Liver (tissue), 9 donors: ENCODE measurements around the gene PLSCR3. TPM values are rescaled to one million over a fixed set of nuclear protein-coding genes. Genes with fewer than 3 reads are reported as not detected.

Experiments
- DNase-seq: peaks from one replicate; pipeline ENCODE4 v3.0.0-alpha.2; 2017; ENCODE audit warnings: low spot score
- H3K27ac ChIP-seq, 2 donors: one replicate each; pipeline ENCODE4 v1.7.0; 2013; ENCODE audit warnings: inconsistent platforms in 2 of 2, low read length in 2 of 2, control low read depth in 1 of 2, low read depth in 1 of 2, mild to moderate bottlenecking in 1 of 2
- H3K27me3 ChIP-seq, 4 donors: one replicate each; pipeline versions ENCODE4 v1.6.1 to v1.7.0; 2013; ENCODE audit warnings: low read length in 3 of 4, inconsistent platforms in 1 of 4, mild to moderate bottlenecking in 1 of 4, moderate library complexity in 1 of 4; ENCODE audit not compliant: control insufficient read depth in 4 of 4, insufficient read depth in 4 of 4
- H3K36me3 ChIP-seq, 4 donors: one replicate each; pipeline versions ENCODE4 v1.6.1 to v1.7.0; 2013; ENCODE audit warnings: low read length in 3 of 4, mild to moderate bottlenecking in 3 of 4, low read depth in 1 of 4, moderate library complexity in 1 of 4; ENCODE audit not compliant: control insufficient read depth in 4 of 4, insufficient read depth in 3 of 4
- H3K4me1 ChIP-seq, 4 donors: one replicate each; pipeline versions ENCODE4 v1.6.1 to v1.7.0; 2013; ENCODE audit warnings: low read length in 3 of 4, mild to moderate bottlenecking in 3 of 4, moderate library complexity in 1 of 4; ENCODE audit not compliant: control insufficient read depth in 4 of 4, insufficient read depth in 4 of 4
- H3K4me3 ChIP-seq, 3 donors: one replicate each; pipeline versions ENCODE4 v1.6.1 to v1.7.0; 2013; ENCODE audit warnings: low read length in 3 of 3, control low read depth in 1 of 3, low read depth in 1 of 3, mild to moderate bottlenecking in 1 of 3
- H3K9ac ChIP-seq, 2 donors: one replicate each; pipeline ENCODE4 v1.7.0; 2013; ENCODE audit warnings: low read length in 2 of 2, mild to moderate bottlenecking in 2 of 2, moderate library complexity in 2 of 2, control low read depth in 1 of 2, low read depth in 1 of 2
- H3K9me3 ChIP-seq, 4 donors: one replicate each; pipeline versions ENCODE4 v1.6.1 to v1.7.0; 2013; ENCODE audit warnings: low read length in 3 of 4; ENCODE audit not compliant: control insufficient read depth in 4 of 4
- EGR1 ChIP-seq, 2 donors: IDR thresholded peaks; 2 replicates each; pipeline ENCODE4 v1.6.1; 2016 to 2018; ENCODE audit warnings: antibody characterized with exemption in 2 of 2, low read depth in 2 of 2
- FOXA1 ChIP-seq: IDR thresholded peaks from 2 replicates; pipeline ENCODE4 v1.6.1; 2016; ENCODE audit warnings: antibody characterized with exemption
- FOXA2 ChIP-seq: IDR thresholded peaks from 2 replicates; pipeline ENCODE4 v1.6.1; 2016; ENCODE audit warnings: antibody characterized with exemption
- GABPA ChIP-seq, 2 donors: IDR thresholded peaks in 1 of 2; conservative IDR thresholded peaks in 1 of 2; 2 replicates each; pipeline ENCODE4 v1.6.1; 2016; ENCODE audit warnings: antibody characterized with exemption in 2 of 2, mild to moderate bottlenecking in 1 of 2, moderate library complexity in 1 of 2
- HNF4A ChIP-seq, 2 donors: conservative IDR thresholded peaks; 2 replicates each; pipeline ENCODE4 v1.6.1; 2016; ENCODE audit warnings: antibody characterized with exemption in 2 of 2, mild to moderate bottlenecking in 2 of 2
- HNF4G ChIP-seq: IDR thresholded peaks from 2 replicates; pipeline ENCODE4 v1.6.1; 2016; ENCODE audit warnings: antibody characterized with exemption
- JUND ChIP-seq, 2 donors: IDR thresholded peaks; 2 replicates each; pipeline ENCODE4 v1.6.1; 2016; ENCODE audit warnings: antibody characterized with exemption in 2 of 2
- NR2F2 ChIP-seq: IDR thresholded peaks from 2 replicates; pipeline ENCODE4 v1.6.1; 2016; ENCODE audit warnings: antibody characterized with exemption
- RAD21 ChIP-seq, 2 donors: IDR thresholded peaks; 2 replicates each; pipeline ENCODE4 v1.6.1; 2016; ENCODE audit warnings: antibody characterized with exemption in 2 of 2, mild to moderate bottlenecking in 2 of 2
- RXRA ChIP-seq, 2 donors: IDR thresholded peaks; 2 replicates each; pipeline ENCODE4 v1.6.1; 2017 to 2018; ENCODE audit warnings: antibody characterized with exemption in 2 of 2, mild to moderate bottlenecking in 1 of 2
- TAF1 ChIP-seq: conservative IDR thresholded peaks from 2 replicates; pipeline ENCODE4 v1.6.1; 2016; ENCODE audit warnings: antibody characterized with exemption, mild to moderate bottlenecking
- YY1 ChIP-seq: IDR thresholded peaks from 2 replicates; pipeline ENCODE4 v1.6.1; 2016; ENCODE audit warnings: antibody characterized with exemption, mild to moderate bottlenecking
- WGBS: extraction: QIAGEN DNeasy Blood & Tissue Kit; methylation state at CpG from one replicate; pipeline ENCODE4 v1.1.7; 2013; 5-methylcytosine and 5-hydroxymethylcytosine counted together
- polyA plus RNA-seq, 2 donors: library from polyadenylated mRNA; stranded (reverse) in 1 of 2; unstranded in 1 of 2; fragments of 200-250 nt in 1 of 2; fragments of >200 nt in 1 of 2; fragmentation: Nextera tagmentation in 1 of 2; extraction: Ambion mirVana in 1 of 2; gene quantifications; one replicate each; pipeline versions ENCODE4 v1.2.1 to v1.2.3, GENCODE V29; 2013 to 2015
- total RNA-seq, 2 donors: library from RNA; depleted of rRNA; stranded (reverse); fragments of >200 nt; gene quantifications; one replicate each; pipeline ENCODE4 v1.2.3, GENCODE V29; 2014
- TF ChIP-seq, protein P1 (sequence below): IDR thresholded peaks from 2 replicates; pipeline ENCODE4 v1.6.1; 2016; ENCODE audit warnings: antibody characterized with exemption
- TF ChIP-seq, protein P2 (sequence below): IDR thresholded peaks from 2 replicates; pipeline ENCODE4 v1.6.1; 2016; ENCODE audit warnings: antibody characterized with exemption, mild to moderate bottlenecking
- TF ChIP-seq, protein P3 (sequence below): IDR thresholded peaks from 2 replicates; pipeline ENCODE4 v1.6.1; 2016; ENCODE audit warnings: antibody characterized with exemption
- TF ChIP-seq, protein P4 (sequence below): fragments of 150-350 bp; IDR thresholded peaks from 2 replicates; pipeline ENCODE4 v1.5.1; 2017; ENCODE audit warnings: improper control_type of control experiment, low read depth, low read length; ENCODE audit not compliant: missing input control
- donor health status: healthy.
- donor health status: healthy.
- donor health status: healthy.
- donor health status: healthy.
- donor health status: healthy.

Gene PLSCR3
- total and polyA plus RNA-seq, 4 donors: 2.8 to 10.9 (median 4.1) TPM

DNA sequence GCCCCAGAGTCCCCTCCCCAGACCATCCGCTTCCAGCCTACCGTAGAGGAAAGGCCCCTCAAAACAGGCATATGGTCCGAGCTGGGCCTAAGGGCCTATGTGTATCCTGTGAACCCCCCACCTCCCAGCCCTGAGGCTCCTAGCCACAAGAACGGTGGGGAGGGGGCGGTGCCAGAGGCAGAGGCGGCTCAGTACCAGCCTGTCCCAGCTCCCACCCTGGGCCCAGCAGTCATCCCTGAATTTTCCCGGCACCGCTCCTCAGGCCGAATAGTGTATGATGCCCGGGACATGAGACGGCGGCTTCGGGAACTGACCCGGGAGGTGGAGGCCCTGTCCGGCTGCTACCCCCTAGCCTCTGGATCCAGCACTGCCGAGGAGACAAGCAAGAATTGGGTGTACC, 26.9 kb upstream of the PLSCR3 start:
- no peaks in the 10 kb centered on the region for H3K9me3 ChIP-seq
- H3K4me3 ChIP-seq: no peak overlapping the region
- no peaks in the 10 kb centered on the region for H3K27me3 ChIP-seq
- no peaks in the 10 kb centered on the region for H3K4me1 ChIP-seq
- DNase-seq: no peak
- no peak overlapping the region for H3K9ac ChIP-seq
- 95% methylated on average over 16 of the region's 16 CpGs for WGBS
- TF ChIP-seq RAD21 (IDR thresholded peaks at IDR 0.05) (no peak), JUND (IDR thresholded peaks at IDR 0.05) (no peak), GABPA (IDR thresholded peaks at IDR 0.05 in 1 of 2, conservative IDR thresholded peaks at IDR 0.05 in 1 of 2) (no peak), HNF4A (conservative IDR thresholded peaks at IDR 0.05) (no peak), TAF1 (no peak), FOXA1 (no peak), HNF4G (no peak), FOXA2 (no peak), EGR1 (IDR thresholded peaks at IDR 0.05; ENCODE audit: low read depth in 2 of 2) (no peak)
- TF ChIP-seq, protein P1, sequence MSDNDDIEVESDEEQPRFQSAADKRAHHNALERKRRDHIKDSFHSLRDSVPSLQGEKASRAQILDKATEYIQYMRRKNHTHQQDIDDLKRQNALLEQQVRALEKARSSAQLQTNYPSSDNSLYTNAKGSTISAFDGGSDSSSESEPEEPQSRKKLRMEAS: no peak
- TF ChIP-seq, protein P2, sequence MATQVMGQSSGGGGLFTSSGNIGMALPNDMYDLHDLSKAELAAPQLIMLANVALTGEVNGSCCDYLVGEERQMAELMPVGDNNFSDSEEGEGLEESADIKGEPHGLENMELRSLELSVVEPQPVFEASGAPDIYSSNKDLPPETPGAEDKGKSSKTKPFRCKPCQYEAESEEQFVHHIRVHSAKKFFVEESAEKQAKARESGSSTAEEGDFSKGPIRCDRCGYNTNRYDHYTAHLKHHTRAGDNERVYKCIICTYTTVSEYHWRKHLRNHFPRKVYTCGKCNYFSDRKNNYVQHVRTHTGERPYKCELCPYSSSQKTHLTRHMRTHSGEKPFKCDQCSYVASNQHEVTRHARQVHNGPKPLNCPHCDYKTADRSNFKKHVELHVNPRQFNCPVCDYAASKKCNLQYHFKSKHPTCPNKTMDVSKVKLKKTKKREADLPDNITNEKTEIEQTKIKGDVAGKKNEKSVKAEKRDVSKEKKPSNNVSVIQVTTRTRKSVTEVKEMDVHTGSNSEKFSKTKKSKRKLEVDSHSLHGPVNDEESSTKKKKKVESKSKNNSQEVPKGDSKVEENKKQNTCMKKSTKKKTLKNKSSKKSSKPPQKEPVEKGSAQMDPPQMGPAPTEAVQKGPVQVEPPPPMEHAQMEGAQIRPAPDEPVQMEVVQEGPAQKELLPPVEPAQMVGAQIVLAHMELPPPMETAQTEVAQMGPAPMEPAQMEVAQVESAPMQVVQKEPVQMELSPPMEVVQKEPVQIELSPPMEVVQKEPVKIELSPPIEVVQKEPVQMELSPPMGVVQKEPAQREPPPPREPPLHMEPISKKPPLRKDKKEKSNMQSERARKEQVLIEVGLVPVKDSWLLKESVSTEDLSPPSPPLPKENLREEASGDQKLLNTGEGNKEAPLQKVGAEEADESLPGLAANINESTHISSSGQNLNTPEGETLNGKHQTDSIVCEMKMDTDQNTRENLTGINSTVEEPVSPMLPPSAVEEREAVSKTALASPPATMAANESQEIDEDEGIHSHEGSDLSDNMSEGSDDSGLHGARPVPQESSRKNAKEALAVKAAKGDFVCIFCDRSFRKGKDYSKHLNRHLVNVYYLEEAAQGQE: no peak
- TF ChIP-seq, protein P3, sequence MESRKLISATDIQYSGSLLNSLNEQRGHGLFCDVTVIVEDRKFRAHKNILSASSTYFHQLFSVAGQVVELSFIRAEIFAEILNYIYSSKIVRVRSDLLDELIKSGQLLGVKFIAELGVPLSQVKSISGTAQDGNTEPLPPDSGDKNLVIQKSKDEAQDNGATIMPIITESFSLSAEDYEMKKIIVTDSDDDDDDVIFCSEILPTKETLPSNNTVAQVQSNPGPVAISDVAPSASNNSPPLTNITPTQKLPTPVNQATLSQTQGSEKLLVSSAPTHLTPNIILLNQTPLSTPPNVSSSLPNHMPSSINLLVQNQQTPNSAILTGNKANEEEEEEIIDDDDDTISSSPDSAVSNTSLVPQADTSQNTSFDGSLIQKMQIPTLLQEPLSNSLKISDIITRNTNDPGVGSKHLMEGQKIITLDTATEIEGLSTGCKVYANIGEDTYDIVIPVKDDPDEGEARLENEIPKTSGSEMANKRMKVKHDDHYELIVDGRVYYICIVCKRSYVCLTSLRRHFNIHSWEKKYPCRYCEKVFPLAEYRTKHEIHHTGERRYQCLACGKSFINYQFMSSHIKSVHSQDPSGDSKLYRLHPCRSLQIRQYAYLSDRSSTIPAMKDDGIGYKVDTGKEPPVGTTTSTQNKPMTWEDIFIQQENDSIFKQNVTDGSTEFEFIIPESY: no peak
- no peaks in the 10 kb centered on the region for H3K36me3 ChIP-seq
- H3K27ac ChIP-seq: no peak overlapping the region

DNA sequence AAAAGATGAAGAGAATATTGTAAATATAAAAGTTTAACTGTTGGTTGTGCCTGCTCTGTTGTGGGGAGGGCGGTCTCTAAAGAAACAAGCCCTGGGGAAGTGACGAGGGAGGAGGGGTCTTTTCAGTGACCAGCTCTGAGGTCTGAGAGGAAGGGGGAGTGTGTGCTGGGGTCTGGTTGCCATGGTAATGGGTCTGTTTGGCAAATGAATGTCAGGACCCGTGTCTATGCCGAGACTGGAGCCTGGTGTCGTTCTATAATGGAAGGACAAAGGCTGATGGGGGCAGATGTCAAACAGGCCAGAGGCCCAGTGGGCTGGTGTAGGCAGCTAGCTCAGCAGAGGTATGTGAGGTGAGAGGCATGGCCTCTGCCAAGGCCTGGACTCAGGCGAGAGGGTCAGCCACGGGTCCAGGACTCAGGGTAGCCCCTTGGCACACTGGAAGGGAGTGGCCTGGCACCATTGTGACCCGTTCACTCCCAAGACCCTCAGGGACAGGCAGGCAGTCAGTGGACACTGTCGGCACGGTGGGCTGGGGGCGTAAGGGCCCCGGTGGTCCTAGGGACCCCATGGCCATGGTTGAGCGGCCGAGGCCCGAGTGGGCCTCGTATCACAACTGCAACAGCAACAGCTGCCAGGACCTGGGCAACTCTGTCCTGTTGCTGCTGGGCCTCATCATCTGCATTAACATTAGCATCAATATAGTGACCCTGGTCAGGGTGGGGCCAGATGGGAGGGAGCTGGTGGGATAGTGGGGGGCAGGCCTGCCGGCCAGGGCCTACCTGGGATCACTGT, 25.7 kb upstream of the PLSCR3 start, which contains the start of gene SPEM1:
SPEM1 (plus strand) TSS at position 506 of the 792 bp plus-strand sequence; CDS start at position 567, 61 bp downstream.
- DNase-seq: no peak
- 85% methylated on average over 17 of the region's 17 CpGs for WGBS
- TF ChIP-seq NR2F2 (no peak), JUND (IDR thresholded peaks at IDR 0.05) (no peak), RAD21 (IDR thresholded peaks at IDR 0.05) (no peak), FOXA2 (no peak), RXRA (IDR thresholded peaks at IDR 0.05) (no peak), FOXA1 (no peak), EGR1 (IDR thresholded peaks at IDR 0.05; ENCODE audit: low read depth in 2 of 2) (no peak), HNF4A (conservative IDR thresholded peaks at IDR 0.05) (no peak), TAF1 (no peak), YY1 (no peak), GABPA (IDR thresholded peaks at IDR 0.05 in 1 of 2, conservative IDR thresholded peaks at IDR 0.05 in 1 of 2) (no peak)
- TF ChIP-seq, protein P2: no peak
- TF ChIP-seq, protein P1: no peak
- TF ChIP-seq, protein P3: no peak
- TF ChIP-seq, protein P4, sequence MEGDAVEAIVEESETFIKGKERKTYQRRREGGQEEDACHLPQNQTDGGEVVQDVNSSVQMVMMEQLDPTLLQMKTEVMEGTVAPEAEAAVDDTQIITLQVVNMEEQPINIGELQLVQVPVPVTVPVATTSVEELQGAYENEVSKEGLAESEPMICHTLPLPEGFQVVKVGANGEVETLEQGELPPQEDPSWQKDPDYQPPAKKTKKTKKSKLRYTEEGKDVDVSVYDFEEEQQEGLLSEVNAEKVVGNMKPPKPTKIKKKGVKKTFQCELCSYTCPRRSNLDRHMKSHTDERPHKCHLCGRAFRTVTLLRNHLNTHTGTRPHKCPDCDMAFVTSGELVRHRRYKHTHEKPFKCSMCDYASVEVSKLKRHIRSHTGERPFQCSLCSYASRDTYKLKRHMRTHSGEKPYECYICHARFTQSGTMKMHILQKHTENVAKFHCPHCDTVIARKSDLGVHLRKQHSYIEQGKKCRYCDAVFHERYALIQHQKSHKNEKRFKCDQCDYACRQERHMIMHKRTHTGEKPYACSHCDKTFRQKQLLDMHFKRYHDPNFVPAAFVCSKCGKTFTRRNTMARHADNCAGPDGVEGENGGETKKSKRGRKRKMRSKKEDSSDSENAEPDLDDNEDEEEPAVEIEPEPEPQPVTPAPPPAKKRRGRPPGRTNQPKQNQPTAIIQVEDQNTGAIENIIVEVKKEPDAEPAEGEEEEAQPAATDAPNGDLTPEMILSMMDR: no peak

More for the DNA sequence above, 25.7 kb upstream of the PLSCR3 start, which contains the start of gene SPEM1:
- H3K36me3 ChIP-seq: no peaks in the 10 kb centered on the region
- H3K4me3 ChIP-seq: no peak within 1 kb of the TSS
- H3K9me3 ChIP-seq: no peaks in the 10 kb centered on the region
- no peaks in the 10 kb centered on the region for H3K27me3 ChIP-seq
- no peak within 1 kb of the TSS for H3K27ac ChIP-seq
- H3K4me1 ChIP-seq: no peaks in the 10 kb centered on the region
- H3K9ac ChIP-seq: no peak within 1 kb of the TSS
